Activated T-helper 1 cell treated with Interleukin-2 at 50 U/mL for 16 hours (primary cell): ENCODE measurements around the gene H2AZ1.

Experiments used
- DNase-seq: peaks from one replicate; pipeline ENCODE4 v3.0.0-alpha.2; 2020; ENCODE audit warnings: low read depth

H2AZ1 gene

GRCh38 chr4:99946356-99947189 lies 3.5 kb downstream of the H2AZ1 start, which contains the start of gene DNAJB14:
Gene DNAJB14 (minus strand): TSS chr4:99946618. CDS start chr4:99946571, 47 bp downstream.
- peak; percentile 78 for DNase-seq

GRCh38 chr4:99945718-99946355 lies 4.2 kb downstream of the H2AZ1 start:
- no peak for DNase-seq

GRCh38 chr4:99943904-99944437 lies 6.1 kb downstream of the H2AZ1 start:
- no peak for DNase-seq

- DNase-seq, result no peak
Observed at GRCh38 chr4:99938243-99938753, 11.8 kb downstream of the H2AZ1 start.

- DNase-seq, result no peak
Observed at GRCh38 chr4:99934891-99935290, 15.2 kb downstream of the H2AZ1 start.

GRCh38 chr4:99927566-99927965 lies 22.5 kb downstream of the H2AZ1 start:
- DNase-seq, result no peak

GRCh38 chr4:99921174-99921573 lies 28.9 kb downstream of the H2AZ1 start:
- DNase-seq, result no peak

- DNase-seq, result no peak
Observed at GRCh38 chr4:99918656-99919055, 31.4 kb downstream of the H2AZ1 start.

GRCh38 chr4:99917575-99917974 lies 32.5 kb downstream of the H2AZ1 start:
- DNase-seq, result no peak

- DNase-seq, result no peak
Observed at GRCh38 chr4:99915449-99915848, 34.6 kb downstream of the H2AZ1 start.
